Measurements from ENCODE around the gene NSMCE3.
"Not testable (repeated sequence)": the region's sequence is repeated elsewhere in the genome, so short reads cannot be mapped to it uniquely, and the experiment has no call there.

The NSMCE3 gene

GRCh38 chr15:29225534-29226234 lies 43.9 kb downstream of the NSMCE3 start:
- Histone ChIP-seq H3K27ac (replicated peaks) (no peak overlapping the region), H3K27me3 (ENCODE audit: insufficient read depth, poor library complexity, severe bottlenecking) (no peaks in the 10 kb centered on the region), H3K4me3 (replicated peaks; ENCODE audit: insufficient read depth, low read length) (no peak overlapping the region)
- TF ChIP-seq CTCF (IDR thresholded peaks at IDR 0.05; ENCODE audit: insufficient read depth, low read length) (no peak), REST (IDR thresholded peaks at IDR 0.05; ENCODE audit: insufficient replicate concordance, low read depth) (no peak), GABPA (IDR thresholded peaks at IDR 0.05; ENCODE audit: low read depth) (no peak), POLR2AphosphoS5 (IDR thresholded peaks at IDR 0.05; ENCODE audit: low read depth) (no peak), SPI1 (IDR thresholded peaks at IDR 0.05; ENCODE audit: borderline replicate concordance, low read depth) (no peak)
- DNase-seq (ENCODE audit: low read depth in 1 of 2, low spot score in 1 of 2): no peak

- H3K27me3 ChIP-seq (ENCODE audit: insufficient read depth, poor library complexity, severe bottlenecking); H3K27ac ChIP-seq (replicated peaks); DNase-seq (ENCODE audit: low read depth in 1 of 2, low spot score in 1 of 2); H3K4me3 ChIP-seq (replicated peaks; ENCODE audit: insufficient read depth, low read length): not testable (repeated sequence)
Observed at GRCh38 chr15:29224987-29225363, 44.6 kb downstream of the NSMCE3 start.

DNA sequence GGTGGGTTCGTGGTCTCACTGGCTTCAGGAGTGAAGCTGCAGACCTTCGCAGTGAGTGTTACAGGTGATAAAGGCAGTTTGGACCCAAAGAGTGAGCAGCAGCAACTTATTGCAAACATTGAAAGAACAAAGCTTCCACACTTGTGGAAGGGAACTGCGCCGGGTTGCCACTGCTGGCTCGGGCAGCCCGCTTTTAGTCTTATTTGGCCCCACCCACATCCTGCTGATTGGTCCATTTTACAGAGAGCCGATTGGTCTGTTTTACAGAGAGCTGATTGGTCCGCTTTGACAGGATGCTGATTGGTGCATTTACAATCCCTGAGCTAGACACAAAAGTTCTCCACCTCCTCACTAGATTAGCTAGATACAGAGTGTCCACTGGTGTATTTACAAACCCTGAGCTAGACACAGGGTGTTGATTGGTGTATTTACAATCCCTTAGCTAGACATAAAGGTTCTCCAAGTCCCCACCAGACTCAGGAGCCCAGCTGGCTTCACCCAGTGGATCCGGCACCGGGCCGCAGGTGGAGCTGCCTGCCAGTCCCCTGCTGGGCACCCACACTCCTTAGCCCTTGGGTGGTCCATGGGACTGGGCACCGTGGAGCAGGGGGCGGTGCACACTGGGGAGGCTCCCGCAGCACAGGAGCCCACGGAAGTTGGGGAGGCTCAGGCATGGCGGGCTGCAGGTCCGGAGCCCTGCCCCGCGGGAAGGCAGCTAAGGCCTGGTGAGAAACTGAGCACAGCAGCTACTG lies 45.2 kb downstream of the NSMCE3 start:
- not testable (repeated sequence) for DNase-seq (ENCODE audit: low read depth in 1 of 2, low spot score in 1 of 2); H3K27ac ChIP-seq (replicated peaks); H3K27me3 ChIP-seq (ENCODE audit: insufficient read depth, poor library complexity, severe bottlenecking); H3K4me3 ChIP-seq (replicated peaks; ENCODE audit: insufficient read depth, low read length)

DNA sequence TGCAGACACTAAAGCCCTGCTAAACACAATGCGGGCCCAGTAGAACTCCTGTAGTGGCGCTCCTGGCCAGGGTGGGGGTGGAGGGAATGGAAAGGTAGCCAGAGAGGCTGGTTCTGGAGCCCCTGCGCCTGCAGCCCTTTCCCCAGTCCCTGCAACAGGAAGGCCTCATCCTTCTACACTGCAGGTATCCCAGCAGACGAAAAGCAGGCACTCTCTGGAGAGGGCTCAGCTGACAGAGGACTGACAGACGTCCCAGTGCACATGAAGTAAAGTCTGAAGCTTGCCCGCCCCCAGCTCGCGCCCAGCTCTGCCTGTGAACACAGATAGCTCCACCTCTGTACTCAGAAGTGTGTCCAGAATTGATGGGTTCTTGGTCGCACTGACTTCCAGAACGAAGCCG lies 46.0 kb downstream of the NSMCE3 start:
- TF ChIP-seq GABPA (IDR thresholded peaks at IDR 0.05; ENCODE audit: low read depth): no peak
- TF ChIP-seq SPI1 (IDR thresholded peaks at IDR 0.05; ENCODE audit: borderline replicate concordance, low read depth): no peak
- no peak for TF ChIP-seq POLR2AphosphoS5 (IDR thresholded peaks at IDR 0.05; ENCODE audit: low read depth)
- TF ChIP-seq CTCF (IDR thresholded peaks at IDR 0.05; ENCODE audit: insufficient read depth, low read length): no peak
- TF ChIP-seq REST (IDR thresholded peaks at IDR 0.05; ENCODE audit: insufficient replicate concordance, low read depth): no peak
- Histone ChIP-seq H3K27me3 (ENCODE audit: insufficient read depth, poor library complexity, severe bottlenecking) (no peaks in the 10 kb centered on the region), H3K27ac (replicated peaks) (no peak overlapping the region), H3K4me3 (replicated peaks; ENCODE audit: insufficient read depth, low read length) (no peak overlapping the region)
- DNase-seq (ENCODE audit: low read depth in 1 of 2, low spot score in 1 of 2): no peak

Measured in HL-60 (cell line).